GM18907 (cell line): ENCODE data around the gene LRP1B.

Experiments used
- ATAC-seq: cut with Tn5 transposase; IDR thresholded peaks from one replicate; pipeline ENCODE4 v1.9.1; 2021; ENCODE audit warnings: mild to moderate bottlenecking, moderate library complexity; ENCODE audit not compliant: unreplicated experiment

The LRP1B gene

DNA sequence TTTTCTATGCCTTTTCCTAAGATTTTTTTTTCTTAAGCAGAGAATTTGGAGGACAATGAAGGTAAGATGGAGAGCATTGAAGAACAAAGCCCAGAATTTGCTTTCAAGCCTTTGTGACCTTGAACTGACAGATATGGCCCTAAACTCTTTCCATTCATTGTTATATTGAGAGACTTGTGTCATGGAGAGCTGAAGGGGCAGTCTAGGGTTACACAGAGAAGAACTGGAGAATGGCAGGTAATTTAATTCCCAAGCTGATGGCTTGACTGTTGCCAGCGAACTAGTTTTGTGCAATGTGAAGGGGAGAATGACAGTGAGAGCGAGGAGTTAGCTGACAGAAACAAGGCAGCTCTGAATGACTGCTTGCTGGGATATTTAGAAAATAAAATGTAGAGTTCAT is 1344.2 kb downstream of the LRP1B start:
- ATAC-seq, result no peak

DNA sequence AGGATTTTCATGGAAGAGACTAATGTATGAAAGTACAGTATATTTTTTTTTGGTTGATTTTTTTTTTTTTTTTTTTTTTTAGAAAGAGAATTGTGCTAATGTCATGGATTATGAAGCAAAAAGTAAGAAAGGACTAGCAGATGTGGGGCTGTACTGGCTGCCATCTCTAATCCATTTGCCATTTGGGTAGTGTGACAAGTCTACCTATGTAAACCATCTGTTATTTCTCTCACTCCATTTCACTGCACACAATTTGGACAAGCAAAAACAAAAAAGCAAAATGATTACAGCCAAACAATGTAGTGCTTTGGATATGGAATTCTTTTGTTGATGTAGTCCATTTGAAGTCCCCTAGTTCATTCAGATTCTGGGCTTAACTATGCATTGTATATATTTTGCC is 1355.4 kb downstream of the LRP1B start:
- ATAC-seq, result no peak

DNA sequence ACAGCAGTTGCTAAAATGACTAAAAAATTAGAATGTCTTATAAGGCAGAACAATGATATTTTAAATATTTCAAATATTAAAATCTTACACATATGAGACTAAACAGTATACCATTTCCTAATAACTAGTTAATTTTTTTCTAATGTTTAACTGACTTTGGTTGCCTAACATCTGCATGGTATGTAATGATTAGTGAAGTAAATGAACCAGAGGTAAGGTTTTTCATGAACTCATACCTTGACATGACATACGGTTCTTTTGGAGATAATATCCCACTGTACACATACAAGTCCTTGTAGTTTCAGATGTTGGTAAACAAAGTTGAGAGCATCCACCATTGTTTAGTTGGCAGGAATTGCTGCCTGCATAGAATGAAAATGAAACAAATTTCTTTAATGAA is 1360.2 kb downstream of the LRP1B start:
- no peak for ATAC-seq

DNA sequence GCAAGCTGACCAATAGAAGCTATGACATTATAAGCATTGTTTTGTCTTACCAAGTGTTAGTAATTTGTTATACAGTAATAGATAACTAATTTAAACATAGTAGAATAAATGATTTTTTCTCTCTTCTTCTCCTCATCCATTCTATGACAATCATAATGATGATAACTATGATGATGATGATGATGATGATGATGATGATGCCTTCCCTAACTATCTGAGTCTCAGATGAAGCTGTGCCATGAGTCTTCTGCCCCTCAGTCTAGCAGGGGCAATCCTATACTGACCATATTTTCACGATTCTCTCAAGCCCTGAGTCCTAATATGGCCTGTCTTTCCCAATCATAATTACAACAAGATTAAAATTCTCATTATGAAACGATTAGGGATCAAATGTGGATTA is 1369.0 kb downstream of the LRP1B start:
- no peak for ATAC-seq

DNA sequence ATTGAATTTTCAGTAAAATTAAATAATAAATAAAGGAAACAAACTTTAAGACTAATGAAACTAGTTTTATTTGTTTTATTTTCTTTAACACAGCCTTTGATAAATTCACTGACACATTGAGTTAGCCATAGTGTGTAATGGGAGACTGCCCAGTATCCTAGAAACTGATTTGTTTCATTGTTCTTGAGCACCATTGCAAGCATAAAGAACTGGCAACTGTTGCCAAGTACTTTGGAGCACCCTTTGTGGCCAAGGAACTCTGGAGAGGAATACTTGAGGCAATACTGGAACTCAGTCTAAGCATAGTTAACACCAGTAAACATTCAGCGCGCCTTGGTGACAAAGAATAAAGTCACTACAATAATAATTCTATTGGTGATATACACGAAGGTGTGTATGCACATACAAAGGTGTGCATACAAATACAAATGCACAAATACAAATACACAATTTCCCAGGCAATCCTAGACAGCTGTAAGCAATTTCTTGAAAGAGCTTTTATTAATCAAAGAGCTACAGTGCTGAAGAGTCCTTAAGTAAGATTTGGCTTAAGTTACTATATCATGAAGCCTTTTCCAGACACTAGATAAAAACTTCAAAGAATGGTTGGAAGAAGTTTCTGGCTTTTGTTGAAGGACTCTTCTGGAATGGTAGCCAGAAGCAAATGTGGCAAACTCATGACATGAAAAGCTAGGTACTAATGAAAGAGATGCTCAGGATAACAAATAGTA is 1371.2 kb downstream of the LRP1B start:
- ATAC-seq, result no peak

DNA sequence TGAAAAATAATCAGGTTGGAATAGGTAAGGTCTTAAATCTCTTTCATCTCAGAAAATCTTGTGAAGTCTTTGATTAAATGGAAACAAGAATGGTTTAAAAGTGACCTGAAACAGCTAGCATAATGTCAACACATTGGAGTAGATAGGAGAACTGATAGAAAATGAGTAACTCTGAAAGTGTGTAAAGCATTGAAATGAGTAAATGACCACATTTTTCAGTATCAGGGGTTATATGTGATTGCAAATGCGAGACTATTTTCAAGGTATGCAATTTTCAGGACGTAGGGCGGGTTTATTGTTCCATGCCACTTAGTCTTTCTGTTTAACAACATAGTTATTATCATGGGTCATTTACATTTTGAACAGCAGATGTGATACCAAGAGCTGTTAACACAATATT is 1383.2 kb downstream of the LRP1B start:
- peak; percentile 55 for ATAC-seq

DNA sequence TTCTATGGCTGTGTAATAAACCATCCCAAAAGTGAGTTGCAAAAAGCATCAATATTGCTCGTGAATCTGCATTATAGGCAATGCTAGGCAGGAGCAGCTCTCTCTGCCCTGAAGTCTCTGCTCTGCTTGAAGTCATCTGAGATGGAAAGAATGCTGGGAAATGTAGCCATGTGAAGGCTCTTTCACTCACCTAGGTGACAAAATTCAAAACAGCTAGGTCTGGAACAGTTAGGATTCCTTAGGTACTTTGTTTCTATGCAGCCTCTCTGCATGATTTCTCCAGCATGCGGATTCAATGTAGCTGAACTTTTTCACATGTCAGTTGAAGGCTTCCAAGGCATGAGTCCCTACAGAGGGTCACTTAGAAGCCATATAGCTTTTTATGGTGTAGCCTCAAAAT is 1383.7 kb downstream of the LRP1B start:
- no peak for ATAC-seq

DNA sequence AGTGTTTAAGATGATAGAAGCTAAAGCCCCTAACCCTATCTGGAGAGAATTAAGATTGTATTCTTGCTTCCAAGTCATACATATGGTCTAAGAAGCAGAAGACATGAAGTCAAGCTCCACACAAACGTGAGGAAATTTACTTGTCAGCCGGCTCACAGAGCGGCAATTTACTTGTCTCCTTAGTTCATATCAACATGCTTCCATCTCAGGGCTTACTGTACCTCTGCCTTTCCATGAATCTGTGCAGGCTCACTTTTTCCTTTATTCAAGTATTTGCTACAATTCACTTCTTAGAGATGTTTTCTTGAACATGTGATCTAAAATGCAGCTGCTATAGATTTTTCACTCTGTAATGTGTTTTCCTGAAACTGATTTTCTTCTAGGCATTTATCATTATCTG is 1386.4 kb downstream of the LRP1B start:
- no peak for ATAC-seq

DNA sequence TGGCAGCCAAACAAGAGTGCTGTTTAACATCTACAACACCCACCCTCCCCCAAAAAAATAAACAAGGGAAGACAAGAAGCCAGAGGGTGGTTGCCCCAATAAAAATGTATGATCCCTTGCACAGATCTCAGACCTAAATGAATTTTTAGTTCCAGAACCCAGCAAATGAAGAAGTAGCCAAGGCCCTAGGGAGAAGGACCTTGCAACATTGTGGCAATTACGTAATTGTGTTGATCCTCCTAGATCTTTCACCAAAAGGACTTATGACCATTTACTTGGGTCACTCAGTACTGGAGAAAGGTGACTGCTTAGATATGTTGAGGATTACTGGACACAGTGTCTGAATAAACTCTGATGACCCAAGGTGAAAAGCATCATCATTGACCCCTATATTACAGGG is 1393.8 kb downstream of the LRP1B start:
- ATAC-seq, result no peak

DNA sequence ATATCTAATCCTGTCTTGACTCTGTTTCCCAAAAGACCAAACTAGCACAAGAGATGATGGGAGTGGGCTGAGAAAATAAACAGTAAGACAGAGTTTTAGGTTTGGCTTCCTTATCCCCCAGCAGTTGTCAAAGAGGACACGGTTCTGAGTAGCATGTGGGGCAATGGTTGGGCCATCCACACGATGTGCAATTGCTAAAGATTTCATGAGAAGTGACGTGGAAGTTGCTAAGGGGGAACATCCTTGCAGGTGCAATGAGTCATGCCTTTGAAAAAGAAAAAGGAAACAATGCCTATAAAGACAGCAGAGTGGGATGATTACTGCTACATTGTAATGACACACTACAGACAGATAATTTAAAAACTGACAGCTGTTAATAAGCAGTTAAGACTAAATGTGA is 1395.8 kb downstream of the LRP1B start:
- no peak for ATAC-seq

DNA sequence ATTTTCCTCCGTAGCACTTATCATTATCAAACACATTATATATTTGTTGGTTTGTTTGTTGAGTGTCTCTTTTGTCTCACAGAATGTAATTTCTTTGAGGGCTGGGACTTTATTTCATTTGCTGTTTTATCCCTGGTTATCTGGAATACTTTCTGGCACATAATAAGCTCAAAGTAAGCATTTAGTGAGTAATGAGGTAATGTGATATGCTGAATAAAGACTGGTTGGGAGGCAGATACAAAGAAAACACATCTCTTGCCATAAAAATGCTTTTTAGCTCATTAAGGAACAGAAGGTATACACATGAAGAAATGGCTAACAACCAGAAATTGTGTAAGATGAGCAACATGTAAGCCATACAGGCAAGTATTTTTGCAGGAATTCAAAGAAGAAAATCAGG is 1411.8 kb downstream of the LRP1B start:
- ATAC-seq, result no peak

DNA sequence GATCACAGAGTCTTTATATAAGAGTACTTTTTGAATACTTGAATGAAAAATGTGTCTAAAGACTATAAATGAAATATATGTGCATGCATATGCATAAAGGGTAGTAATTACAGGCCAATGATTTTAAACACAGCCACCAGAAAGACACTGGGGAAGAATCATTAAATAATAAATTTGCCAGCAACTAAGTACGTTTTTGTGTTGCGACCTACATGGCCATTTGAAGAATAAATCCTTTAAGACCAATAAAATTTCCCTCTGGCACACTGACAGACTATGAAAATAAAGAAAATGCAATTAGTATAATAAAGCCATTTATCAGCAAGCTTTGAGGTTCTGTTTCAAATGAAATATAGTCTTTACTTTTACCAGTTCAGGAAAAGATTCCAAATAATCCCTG is 1413.3 kb downstream of the LRP1B start:
- no peak for ATAC-seq

DNA sequence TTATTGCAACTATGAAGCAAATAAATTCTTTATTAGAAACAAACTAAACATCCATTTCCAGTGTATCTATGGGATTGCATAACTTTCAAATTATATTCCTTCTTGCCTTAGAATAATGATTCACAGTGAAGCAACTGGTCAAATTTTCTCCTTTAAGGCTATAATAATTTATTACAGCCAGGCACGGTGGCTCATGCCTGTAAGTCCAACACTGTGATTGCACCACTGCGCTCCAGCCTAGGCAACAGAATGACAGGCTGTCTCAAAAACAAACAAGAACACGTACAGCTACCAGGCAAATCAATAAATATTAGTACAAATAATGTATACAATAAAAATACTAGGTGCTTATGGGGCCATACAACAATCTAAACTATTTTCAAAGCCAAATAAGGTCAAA is 1416.2 kb downstream of the LRP1B start:
- ATAC-seq, result no peak

DNA sequence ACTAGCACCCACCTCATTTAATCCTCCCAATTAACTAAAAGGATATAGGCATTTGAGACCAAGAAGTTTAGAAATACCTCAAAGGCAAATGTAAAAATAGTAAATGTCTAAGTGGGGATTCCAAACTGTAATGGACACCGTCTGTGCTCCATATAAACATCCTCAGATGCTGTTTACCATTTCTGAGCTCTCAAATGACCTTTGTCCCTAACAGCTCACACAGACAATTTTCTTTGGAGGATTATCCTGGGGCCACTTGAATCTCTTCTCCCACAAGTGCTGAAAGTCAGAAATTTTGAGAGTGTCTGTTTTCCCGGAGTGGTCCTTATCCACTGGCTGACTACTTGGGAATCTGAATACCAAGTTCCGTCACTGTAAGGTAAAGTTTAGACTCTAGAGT is 1418.9 kb downstream of the LRP1B start:
- ATAC-seq, result no peak

DNA sequence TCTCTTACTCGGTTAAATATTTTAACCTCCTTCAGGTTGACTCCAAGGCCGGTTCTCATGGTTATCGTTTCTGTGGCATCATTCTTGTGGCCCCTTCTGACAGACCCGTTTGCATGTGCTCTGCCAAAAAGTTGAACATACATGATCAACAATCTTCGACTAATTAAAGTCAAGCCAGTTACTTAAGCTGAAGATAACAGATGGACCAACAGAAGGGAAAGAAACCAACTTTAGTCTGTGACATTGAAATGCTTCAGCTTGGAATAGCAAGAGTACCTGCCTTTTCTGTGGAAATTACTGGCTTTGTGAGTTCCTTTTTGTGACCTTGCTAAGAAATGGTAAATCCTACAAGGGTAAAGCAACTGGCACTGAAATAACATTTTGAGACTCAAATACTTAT is 1429.1 kb downstream of the LRP1B start:
- ATAC-seq, result no peak

DNA sequence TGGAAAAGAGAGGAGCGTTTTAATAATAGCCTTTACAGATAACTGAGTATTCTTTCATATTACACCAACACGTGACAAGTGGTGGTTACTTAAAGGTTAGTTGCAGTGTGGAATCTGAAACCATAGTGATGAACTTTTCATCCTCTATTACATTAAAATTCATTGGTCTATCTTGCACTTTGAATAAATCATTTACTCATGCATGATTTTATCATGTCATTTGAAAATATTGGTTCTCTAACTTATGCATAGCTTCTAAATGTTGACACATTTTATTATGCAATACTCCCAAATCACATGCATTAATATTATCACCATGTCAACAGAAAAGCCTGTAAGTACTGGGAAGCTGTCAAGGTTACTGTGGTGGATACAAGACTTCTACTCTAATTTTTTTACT is 1432.2 kb downstream of the LRP1B start:
- ATAC-seq, result no peak

DNA sequence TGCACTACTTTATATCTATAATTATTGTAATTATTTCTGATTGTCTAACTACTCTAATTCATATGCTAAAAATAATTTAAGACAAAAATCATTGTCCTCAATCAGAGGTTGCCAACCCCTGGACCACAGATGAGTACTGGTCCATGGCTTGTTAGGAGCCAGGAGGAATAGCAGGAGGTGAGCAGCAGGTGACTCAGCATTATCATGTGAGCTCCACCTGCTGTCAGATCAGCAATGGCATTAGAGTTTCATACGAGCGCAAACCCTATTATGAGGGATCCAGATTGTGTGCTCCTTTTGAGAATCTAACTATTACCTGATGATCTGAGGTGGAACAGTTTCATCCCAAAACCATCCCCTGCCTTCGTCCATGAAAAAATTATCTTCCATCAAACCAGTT is 1434.4 kb downstream of the LRP1B start:
- ATAC-seq, result no peak

DNA sequence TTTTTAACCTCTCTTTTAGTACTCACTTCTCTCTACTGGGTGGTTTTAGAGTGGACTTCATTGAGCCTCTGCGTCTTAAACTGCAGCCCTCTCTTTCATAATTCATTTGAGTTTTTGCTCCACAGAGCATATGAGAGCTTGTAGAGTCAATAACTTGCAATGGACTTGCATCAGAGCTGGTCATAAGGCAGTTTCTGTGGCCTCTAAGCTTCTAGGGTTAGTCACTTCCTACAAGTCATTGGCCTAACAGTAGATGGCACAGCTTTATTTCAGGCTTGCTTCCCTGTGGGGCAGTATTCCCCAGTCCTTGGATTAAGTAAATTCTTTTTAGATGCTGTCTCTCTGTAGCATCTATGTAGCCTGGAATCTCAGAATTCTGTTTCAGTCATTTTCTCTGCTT is 1435.7 kb downstream of the LRP1B start:
- no peak for ATAC-seq

DNA sequence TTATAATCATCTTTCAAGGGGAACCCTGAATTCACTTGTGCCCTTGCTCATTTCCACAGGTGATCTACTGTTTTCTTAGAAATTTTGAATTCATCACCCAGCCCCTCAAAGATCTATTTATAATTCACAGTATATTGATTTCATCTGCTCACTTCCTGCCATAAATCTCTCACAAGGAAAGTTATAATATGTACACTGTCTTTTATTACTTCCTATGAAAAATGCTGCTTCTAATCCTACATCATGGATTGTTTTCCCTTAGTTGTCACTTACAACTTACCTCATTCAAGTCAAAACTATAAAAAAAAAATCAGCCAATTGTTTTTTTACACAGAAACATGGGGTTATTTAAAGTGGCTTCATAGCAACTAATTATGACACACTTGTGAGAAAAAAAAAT is 1443.0 kb downstream of the LRP1B start:
- no peak for ATAC-seq

DNA sequence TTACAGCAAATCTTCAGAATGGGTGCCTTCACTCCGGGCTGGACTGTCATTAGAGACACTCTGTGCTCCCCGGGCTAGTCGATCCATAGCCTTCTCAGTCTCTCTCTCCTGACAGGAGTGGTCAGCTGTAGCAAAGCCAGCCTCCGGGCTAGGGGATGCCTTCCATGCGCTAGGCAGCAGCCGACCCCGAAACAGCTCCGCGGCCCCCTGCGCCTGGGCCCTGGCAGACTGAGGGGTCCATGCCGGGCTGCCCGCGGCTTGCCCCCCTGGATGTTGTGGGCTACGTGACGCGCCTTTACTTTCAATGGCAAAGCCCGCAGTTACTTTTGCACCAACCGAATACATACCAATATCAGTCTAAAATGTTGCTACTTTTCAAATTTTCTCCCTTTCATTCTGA is 1447.2 kb downstream of the LRP1B start:
- no peak for ATAC-seq

DNA sequence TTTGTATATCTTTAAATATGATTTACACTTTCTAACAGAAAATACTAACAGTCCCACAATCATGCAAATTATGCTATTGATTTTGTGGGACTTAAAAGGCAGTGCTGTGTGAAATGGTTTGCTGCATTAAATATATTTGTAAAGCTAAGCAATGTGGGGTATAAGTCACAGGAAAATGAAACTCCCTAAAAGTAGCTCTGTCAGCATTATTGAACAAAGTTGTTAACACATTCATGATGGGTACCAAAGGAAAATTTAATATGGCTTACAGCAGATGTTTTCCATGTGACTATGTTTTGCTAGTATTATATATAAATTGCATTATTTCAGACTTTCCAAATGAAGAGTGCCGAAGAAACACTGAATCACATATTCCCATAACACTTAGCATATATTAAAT is 1450.0 kb downstream of the LRP1B start:
- ATAC-seq, result no peak

DNA sequence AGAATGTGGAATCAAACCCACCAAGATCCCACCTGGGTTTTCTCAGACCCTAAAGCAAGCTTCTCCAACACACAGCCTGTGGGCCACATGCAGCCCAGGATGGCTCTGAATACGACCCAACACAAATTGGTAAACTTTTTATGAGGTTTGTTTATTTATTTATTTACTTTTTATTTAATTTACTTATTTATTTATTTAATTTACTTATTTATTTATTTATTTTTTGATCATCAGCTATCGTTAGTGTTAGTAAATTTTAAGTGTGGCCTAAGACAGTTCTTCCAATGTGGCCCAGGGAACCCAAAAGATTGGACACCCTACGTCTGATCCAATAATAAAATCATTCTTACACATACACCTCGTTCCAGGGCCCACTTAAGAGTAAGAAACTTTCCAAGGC is 1451.1 kb downstream of the LRP1B start:
- ATAC-seq, result no peak

DNA sequence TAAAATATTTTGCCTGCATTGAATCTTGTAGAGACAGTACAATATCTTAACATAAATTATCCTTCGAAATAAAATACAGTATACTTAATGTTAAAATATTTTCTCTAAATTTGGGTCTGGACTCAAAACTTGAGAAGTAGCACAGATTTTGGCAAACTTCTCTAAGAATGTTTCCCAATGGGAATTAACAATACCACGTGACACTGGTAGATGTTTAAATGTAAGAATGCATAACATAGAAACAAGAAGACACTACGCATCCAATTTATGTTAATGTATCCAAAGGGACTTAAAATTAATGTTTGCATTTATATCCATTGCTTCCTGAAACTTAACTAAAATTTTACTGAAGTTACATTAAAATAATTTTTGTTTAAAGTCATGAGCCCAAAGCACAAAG is 1460.9 kb downstream of the LRP1B start:
- ATAC-seq, result no peak
